ENCODE measurements around the gene FAM229A. TPM values are rescaled to one million over a fixed set of nuclear protein-coding genes. Genes with fewer than 3 reads are reported as not detected.

Gene FAM229A
- total and polyA plus RNA-seq, 2 of the 8 experiments (the other 6 are each of a cell fraction or from before 2014, with no cell fraction given), result 4.1 to 4.2 TPM

DNA sequence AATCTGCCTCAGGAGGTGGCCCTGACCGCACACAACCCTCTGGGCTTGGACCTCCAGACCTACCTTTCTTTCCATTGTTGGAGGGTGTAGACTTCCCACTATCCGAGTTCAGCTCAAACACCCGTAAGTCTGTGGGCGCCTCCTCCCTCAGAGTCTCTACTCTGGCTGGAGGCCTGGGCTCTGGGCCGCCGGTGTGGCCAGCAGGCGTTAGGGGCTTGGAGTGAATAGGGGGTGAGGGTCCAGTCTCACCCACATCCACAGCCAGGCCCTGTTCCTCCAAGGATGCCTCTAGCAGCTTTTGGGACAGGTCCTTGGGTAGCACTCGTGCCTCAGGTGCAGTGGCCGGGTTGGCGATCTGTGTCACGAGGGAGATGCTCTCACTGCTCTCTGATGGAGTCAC is 13.9 kb upstream of the FAM229A start:
- Histone ChIP-seq H2AK5ac (ENCODE audit: low read depth, low read length) (no peak overlapping the region), H2AFZ (ENCODE audit: low read length) (no peak overlapping the region), H3K9ac (replicated peaks in 1 of 4; ENCODE audit: extremely low read depth in 1 of 4, low read depth in 3 of 4, low read length in 3 of 4) (no peak overlapping the region), H3K4me3 (ENCODE audit: extremely low read depth in 1 of 4, insufficient read depth in 2 of 4, low read depth in 3 of 4, low read length in 4 of 4) (no peak overlapping the region), H3K23ac (ENCODE audit: insufficient read length) (no peak overlapping the region), H4K8ac (ENCODE audit: extremely low read depth, insufficient read depth, low read length) (no peak overlapping the region), H3K23me2 (ENCODE audit: low read depth, low read length) (no peaks in the 10 kb centered on the region), H3K4me2 (ENCODE audit: insufficient read depth in 1 of 2, low read depth in 2 of 2, low read length in 2 of 2) (no peak overlapping the region), H3K18ac (ENCODE audit: extremely low read depth, low read length) (no peak overlapping the region), H3K9me3 (ENCODE audit: insufficient read depth in 2 of 2, low read depth in 1 of 2, low read length in 1 of 2) (no peaks in the 10 kb centered on the region), H3K4ac (replicated peaks; ENCODE audit: insufficient read length, low read depth, low read length) (no peak overlapping the region), H3K79me1 (ENCODE audit: low read depth, low read length) (no peaks in the 10 kb centered on the region), H3K4me1 (replicated peaks in 1 of 4; ENCODE audit: control insufficient read depth in 3 of 4, insufficient read depth in 4 of 4, low read length in 3 of 4) (no peaks in the 10 kb centered on the region), H2BK20ac (ENCODE audit: low read length) (no peak overlapping the region), H4K20me1 (replicated peaks in 1 of 2; ENCODE audit: control insufficient read depth in 1 of 2, insufficient read depth in 2 of 2, low read length in 2 of 2) (peaks cover 2 to 3% of the 10 kb centered on the region in 2 experiments), H3K36me3 (ENCODE audit: control insufficient read depth in 2 of 4, insufficient read depth in 4 of 4, low read length in 3 of 4) (peaks cover 22 to 82% (median 65%) of the 10 kb centered on the region in 4 experiments), H4K5ac (ENCODE audit: insufficient read length, low read depth, low read length) (no peak overlapping the region), H3K27me3 (replicated peaks in 1 of 4; ENCODE audit: control insufficient read depth in 3 of 4, extremely low read depth in 1 of 4, insufficient read depth in 3 of 4, low read length in 3 of 4) (no peaks in the 10 kb centered on the region), H4K91ac (replicated peaks; ENCODE audit: insufficient read length, low read length) (no peak overlapping the region), H2BK5ac (ENCODE audit: low read depth, low read length) (no peak overlapping the region), H3K27ac (ENCODE audit: low read depth, low read length) (no peak overlapping the region), H3K79me2 (ENCODE audit: control insufficient read depth in 1 of 2, insufficient read depth in 2 of 2, low read length in 2 of 2) (no peaks in the 10 kb centered on the region), H2BK120ac (replicated peaks; ENCODE audit: low read depth, low read length) (no peak overlapping the region), H3K56ac (replicated peaks; ENCODE audit: insufficient read length, low read depth, low read length) (no peak overlapping the region), H2BK15ac (ENCODE audit: low read length) (no peak overlapping the region), H2BK12ac (ENCODE audit: low read depth, low read length) (no peak overlapping the region), H3K14ac (ENCODE audit: insufficient read length) (no peak overlapping the region)
- CTCF ChIA-PET (ENCODE audit: partially characterized antibody), result interaction anchor here (0.6 to 1.1 kb wide), 2 partner anchors 43 to 1570 kb away, joined by 3 read pairs; no protein-coding TSS in a partner anchor
- DNase-seq (ENCODE audit: low read depth in 1 of 2, low spot score in 2 of 2) (no peak), FAIRE-seq (no peak)
- POLR2A ChIA-PET (ENCODE audit: partially characterized antibody), result interaction anchor here (0.9 to 3.2 kb wide), 5 partner anchors 8 to 31 kb away, joined by 5 to 17 read pairs (median 7); partner anchors contain the start of gene BSDC1
- WGBS, 2 experiments (ENCODE audit: extremely low coverage in 1 of 2, insufficient coverage in 1 of 2, insufficient read length in 1 of 2, insufficient replicate concordance in 2 of 2, low coverage in 1 of 2, low lambda C conversion rate in 2 of 2, missing lambda C conversion rate in 1 of 2), result 88% methylated on average over 9 of the region's 11 CpGs; no CpG with 5 or more reads in 1 of the 2 experiments
- TF ChIP-seq NANOG (IDR thresholded peaks at IDR 0.05; ENCODE audit: insufficient read depth, low read depth, low read length, poor library complexity, severe bottlenecking), result no peak
- no peak for TF ChIP-seq FOSL1 (IDR thresholded peaks at IDR 0.05; ENCODE audit: insufficient read depth, low read depth, low read length)
- TF ChIP-seq, protein P1, sequence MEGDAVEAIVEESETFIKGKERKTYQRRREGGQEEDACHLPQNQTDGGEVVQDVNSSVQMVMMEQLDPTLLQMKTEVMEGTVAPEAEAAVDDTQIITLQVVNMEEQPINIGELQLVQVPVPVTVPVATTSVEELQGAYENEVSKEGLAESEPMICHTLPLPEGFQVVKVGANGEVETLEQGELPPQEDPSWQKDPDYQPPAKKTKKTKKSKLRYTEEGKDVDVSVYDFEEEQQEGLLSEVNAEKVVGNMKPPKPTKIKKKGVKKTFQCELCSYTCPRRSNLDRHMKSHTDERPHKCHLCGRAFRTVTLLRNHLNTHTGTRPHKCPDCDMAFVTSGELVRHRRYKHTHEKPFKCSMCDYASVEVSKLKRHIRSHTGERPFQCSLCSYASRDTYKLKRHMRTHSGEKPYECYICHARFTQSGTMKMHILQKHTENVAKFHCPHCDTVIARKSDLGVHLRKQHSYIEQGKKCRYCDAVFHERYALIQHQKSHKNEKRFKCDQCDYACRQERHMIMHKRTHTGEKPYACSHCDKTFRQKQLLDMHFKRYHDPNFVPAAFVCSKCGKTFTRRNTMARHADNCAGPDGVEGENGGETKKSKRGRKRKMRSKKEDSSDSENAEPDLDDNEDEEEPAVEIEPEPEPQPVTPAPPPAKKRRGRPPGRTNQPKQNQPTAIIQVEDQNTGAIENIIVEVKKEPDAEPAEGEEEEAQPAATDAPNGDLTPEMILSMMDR (IDR thresholded peaks at IDR 0.05; ENCODE audit: control extremely low read depth in 1 of 3, insufficient read depth in 1 of 3, low read depth in 1 of 3, low read length in 3 of 3), result no peak
- no peak for TF ChIP-seq SIX5 (IDR thresholded peaks at IDR 0.05; ENCODE audit: low read depth, low read length)
- TF ChIP-seq MAFK (IDR thresholded peaks at IDR 0.05; ENCODE audit: low read depth, low read length), result no peak
- no peak for TF ChIP-seq BRCA1 (IDR thresholded peaks at IDR 0.05; ENCODE audit: low read depth, low read length)
- TF ChIP-seq RXRA (IDR thresholded peaks at IDR 0.05; ENCODE audit: insufficient read depth, low read depth, low read length), result no peak
- TF ChIP-seq CBX8 (IDR thresholded peaks at IDR 0.05; ENCODE audit: borderline replicate concordance, low read depth, low read length), result no peak
- no peak for TF ChIP-seq RNF2 (IDR thresholded peaks at IDR 0.05; ENCODE audit: borderline replicate concordance, low read depth, low read length, missing control alignments, poor library complexity, severe bottlenecking)
- TF ChIP-seq POU5F1 (IDR thresholded peaks at IDR 0.05; ENCODE audit: low read depth, low read length), result no peak
- no peak for TF ChIP-seq SRF (IDR thresholded peaks at IDR 0.05; ENCODE audit: low read depth, low read length)
